M059J (cell line): ENCODE measurements around the gene PRKCE. TPM values are rescaled to one million over a fixed set of nuclear protein-coding genes. Genes with fewer than 3 reads are reported as not detected.
"Not testable (repeated sequence)": the region's sequence is repeated elsewhere in the genome, so short reads cannot be mapped to it uniquely, and the experiment has no call there.

Experiments
- DNase-seq: peaks from one replicate; pipeline ENCODE4 v3.0.0-alpha.2; 2012; ENCODE audit warnings: low read depth
- total RNA-seq: library from RNA; depleted of rRNA; stranded (reverse); fragments of >200 nt; shearing (Covaris generic); gene quantifications from 2 replicates; pipeline ENCODE4 v1.2.3, GENCODE V29; 2014

The PRKCE gene
- total RNA-seq, 1 experiment from 2014 or later = 5.9 TPM

GRCh38 chr2:45699032-45699658, 47.7 kb downstream of the PRKCE start:
- peak; percentile 79 for DNase-seq

DNA sequence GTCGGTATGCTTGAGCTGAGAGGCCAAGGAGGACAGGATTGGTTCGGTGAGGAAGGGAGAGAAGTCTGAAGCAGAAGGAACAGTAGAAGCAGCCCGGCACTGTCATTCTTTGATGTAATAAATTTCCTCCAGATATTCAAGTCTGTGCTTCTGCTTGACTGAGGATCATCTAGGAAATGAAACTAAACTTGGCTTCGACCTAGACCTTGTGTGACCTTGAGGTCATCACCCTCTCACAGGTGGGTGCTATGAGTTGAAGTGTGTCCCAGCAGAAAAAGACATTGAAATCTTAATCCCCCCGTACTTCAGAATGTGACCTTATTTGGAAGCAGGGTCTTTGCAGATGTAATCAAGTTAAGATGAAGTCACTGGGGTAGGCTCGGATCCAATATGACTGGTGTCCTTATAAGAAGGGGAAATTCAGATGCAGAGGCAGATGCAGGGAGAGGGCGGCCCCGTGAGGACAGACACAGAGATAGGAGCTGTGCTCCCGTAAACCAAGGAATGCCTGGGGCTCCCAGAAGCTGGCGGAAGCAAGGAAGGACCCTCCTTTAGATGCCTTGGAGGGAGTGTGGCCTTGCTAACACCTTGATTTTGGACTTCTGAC, 49.0 kb downstream of the PRKCE start:
- DNase-seq = no peak

DNA sequence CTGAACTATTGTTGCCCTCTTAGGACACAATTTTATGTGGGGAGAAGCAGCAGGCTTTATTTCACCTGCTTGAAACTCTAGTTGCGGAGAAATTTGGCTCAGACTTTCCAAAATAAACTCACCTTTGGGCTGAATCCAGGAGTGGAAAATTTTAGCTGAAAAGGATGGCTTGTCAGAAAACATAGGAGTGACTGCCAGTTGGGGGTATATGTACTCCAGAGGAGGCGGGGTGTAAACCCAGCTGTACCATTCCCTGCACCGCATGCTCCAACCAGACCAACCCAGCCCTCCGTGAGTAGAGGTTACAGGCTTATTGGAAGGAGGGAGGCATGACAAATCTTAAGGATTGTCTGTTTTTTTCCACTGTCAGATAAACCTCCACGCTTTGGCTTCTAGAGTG, 53.8 kb downstream of the PRKCE start:
- no peak for DNase-seq

DNA sequence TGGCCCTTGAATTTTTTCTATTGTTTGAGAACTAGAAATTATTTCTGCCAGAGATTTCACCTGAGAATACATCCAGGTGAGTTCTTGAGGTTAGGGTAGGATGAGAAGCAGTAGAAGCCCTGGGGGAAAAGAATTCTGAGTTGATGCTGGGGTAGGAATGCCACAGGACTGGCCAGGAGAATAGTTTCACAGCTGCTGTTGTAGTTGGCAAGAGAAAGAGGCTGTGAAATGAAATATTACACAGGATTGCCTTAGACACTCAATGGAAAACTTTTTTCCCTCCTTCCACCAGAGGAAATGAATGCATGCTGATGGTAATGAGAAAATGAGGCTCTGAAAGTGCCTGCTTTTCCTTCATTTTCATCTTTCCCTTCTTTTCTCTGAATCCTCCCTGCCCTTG, 54.6 kb downstream of the PRKCE start:
- no peak for DNase-seq

DNA sequence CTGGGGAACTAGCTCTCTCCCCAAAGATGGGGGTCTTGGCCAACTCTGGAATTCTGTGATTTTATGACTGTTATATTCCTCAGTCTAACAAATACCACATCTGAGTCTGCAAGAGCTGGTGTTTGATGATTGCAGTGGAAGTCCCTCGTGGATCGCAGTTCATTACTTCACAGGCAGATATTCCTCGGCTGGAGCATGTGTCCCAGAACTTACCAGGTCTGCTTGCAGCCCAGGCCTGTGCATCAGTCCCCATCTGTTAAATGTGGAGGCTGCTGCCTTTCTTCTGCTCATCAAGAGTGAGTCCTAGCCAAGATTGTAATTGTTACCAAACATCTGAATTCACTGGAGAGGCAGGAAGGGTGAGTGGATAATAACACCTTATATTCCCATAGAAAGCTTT, 55.5 kb downstream of the PRKCE start:
- no peak for DNase-seq

- no peak for DNase-seq
Observed at GRCh38 chr2:45707661-45708060, 56.2 kb downstream of the PRKCE start.

- DNase-seq = no peak
Observed at GRCh38 chr2:45708501-45708900, 57.0 kb downstream of the PRKCE start.

GRCh38 chr2:45709137-45709536, 57.7 kb downstream of the PRKCE start:
- no peak for DNase-seq

GRCh38 chr2:45710468-45710867, 59.0 kb downstream of the PRKCE start:
- no peak for DNase-seq

- DNase-seq = no peak
Observed at GRCh38 chr2:45711224-45711623, 59.7 kb downstream of the PRKCE start.

DNA sequence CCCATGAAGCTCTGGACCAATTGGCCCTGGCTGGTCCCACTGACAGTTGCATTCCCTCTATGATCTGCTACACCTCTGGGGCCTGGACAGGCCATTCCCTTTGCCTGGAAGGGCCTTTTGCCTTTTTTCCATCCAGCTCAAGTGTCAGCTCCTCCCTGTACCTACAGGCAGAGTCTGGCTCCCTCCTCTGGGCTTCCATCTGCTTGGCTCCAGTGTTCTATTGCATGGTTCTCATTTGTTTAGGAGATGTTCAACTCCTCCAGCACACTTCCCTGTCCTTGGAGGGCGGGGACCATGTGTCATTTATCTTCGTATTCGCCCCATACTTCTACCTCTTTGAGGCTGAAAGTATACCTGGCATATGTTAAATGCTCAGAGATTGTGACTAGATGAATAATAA, 61.1 kb downstream of the PRKCE start:
- DNase-seq = peak; percentile 13

DNA sequence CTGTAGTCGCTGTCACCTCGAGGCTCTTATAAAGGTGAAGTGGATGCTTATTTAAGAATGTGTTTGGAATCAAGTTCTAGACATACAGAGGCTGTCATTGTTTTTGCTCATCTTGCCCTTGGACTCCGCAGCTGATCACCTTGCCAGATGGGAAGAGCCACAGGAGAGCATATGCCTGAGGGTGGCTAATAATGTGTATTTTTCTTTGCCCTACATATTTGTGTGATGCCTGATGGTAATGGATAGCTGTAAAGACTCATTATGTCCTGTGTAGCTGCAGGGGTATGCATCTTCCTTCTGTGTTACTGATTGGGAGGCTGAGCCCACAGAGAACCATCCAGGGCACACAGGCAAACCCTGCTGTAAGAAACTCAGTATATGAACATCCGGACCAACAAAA, 61.7 kb downstream of the PRKCE start:
- DNase-seq = no peak

GRCh38 chr2:45713591-45713990, 62.1 kb downstream of the PRKCE start:
- DNase-seq = no peak

- peak; percentile 9 for DNase-seq
Observed at GRCh38 chr2:45714679-45715078, 63.2 kb downstream of the PRKCE start.

- no peak for DNase-seq
Observed at GRCh38 chr2:45715601-45716379, 64.3 kb downstream of the PRKCE start.

GRCh38 chr2:45716432-45716831, 65.0 kb downstream of the PRKCE start:
- not testable (repeated sequence) for DNase-seq

DNA sequence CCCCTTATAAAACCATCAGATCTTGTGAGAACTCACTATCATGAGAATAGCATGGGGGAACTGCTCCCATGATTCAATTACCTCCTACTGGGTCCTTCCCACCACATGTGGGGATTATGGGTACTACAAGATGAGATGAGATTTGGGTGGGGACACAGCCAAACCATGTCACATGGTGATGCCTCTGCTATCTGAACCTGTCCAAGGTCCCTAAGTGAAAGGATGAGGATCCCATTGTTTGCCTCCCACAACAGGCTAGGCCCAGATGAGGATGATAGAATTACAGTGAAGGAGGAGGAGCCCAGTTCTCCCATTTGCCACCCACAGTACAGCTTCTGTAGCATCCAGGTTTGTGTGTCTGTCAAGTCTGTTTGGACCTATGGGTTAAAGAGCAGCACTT, 65.4 kb downstream of the PRKCE start:
- DNase-seq = no peak

DNA sequence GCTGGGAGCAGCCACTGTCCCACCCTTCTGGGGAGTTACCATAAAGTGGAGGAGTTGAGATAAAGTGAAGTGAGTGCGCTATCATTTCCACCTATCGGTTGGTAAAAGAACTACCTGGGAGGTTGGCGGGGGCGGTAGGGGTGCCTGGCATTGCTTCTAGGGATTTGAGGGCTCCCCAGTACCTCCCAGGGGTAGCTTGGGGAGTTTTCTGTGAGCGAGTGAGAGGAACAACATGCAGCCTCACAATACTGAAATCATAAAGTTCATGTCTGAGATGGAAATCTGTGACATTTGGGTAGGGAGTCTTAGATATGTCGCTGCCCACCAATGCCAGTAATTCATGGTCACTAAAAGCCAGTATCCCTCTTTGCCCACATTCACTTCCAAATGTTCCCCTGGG, 68.7 kb downstream of the PRKCE start:
- no peak for DNase-seq

GRCh38 chr2:45721150-45721549, 69.7 kb downstream of the PRKCE start:
- DNase-seq = no peak

GRCh38 chr2:45722477-45722876, 71.0 kb downstream of the PRKCE start:
- DNase-seq = no peak

GRCh38 chr2:45723857-45724256, 72.4 kb downstream of the PRKCE start:
- DNase-seq = no peak

DNA sequence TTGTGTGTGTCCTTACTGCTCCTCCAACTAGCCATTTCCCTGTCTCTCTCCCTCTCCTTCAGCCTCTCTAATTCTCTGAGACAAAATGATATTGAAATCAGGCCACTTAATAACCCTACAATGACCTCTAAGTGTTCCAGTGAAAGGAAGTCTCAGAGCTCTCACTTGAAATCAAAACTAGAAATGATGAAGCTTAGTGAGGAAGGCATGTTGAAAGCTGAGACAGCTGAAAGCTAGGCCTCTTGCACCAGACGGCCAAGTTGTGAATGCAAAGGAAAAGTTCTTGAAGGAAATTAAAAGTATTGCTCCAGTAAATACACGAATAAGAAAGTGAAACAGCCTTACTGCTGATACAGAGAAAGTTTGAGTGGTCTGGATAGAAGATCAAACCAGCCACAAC, 72.9 kb downstream of the PRKCE start:
- DNase-seq = no peak

GRCh38 chr2:45725731-45726130, 74.3 kb downstream of the PRKCE start:
- no peak for DNase-seq
